ENCODE measurements around the gene RGR.

The RGR gene

DNA sequence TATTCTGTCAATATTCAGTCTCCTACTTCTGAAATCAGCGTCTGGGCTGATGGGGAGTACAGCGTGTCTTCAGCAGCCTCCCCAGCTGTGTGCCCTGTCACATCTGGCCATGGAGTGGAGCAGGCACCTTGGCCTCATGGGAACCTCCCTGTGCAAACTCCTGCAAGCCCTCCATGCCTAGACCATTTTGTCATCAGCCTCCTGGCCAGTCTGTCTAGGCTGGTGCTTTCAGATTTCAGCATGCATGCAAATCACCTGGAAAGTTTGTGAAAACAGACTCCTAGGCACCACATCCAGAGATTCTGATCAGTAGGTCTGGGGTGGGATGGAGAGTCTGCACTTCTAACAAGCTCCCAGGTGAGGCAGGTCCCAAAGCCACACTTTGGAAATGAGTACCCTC, 57.4 kb downstream of the RGR start:
- DNase-seq = no peak

DNA sequence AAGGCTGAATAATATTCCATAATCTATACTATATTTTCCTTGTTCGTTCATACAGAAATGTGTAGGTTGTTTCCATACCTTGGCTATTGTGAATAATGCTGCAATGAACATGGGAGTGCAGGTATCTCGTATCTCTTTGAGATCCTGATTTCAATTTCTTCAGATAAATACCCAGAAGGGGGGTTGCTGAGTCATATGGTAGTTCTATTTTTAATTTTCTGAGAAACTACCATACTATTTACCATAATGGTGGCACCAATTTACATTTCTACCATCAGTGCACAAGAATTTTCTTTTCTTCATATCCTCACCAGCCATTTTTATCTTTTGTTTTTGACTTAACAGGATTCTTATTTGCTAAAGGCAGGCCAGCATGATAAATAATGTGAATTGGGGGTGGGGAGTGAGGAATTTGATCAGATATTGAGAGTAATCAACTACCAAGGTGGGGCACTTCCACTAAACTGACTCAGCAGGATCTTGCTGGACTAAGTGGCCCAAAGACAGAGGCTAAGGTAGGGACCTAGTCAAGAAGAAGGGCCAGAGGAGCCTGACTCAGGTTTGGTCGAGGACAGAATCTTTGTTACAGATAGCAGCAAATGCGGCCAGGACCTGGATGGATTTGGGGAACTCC, 62.0 kb downstream of the RGR start:
- no peak for DNase-seq

GRCh38 chr10:84308021-84308420, 63.2 kb downstream of the RGR start:
- DNase-seq = no peak

DNA sequence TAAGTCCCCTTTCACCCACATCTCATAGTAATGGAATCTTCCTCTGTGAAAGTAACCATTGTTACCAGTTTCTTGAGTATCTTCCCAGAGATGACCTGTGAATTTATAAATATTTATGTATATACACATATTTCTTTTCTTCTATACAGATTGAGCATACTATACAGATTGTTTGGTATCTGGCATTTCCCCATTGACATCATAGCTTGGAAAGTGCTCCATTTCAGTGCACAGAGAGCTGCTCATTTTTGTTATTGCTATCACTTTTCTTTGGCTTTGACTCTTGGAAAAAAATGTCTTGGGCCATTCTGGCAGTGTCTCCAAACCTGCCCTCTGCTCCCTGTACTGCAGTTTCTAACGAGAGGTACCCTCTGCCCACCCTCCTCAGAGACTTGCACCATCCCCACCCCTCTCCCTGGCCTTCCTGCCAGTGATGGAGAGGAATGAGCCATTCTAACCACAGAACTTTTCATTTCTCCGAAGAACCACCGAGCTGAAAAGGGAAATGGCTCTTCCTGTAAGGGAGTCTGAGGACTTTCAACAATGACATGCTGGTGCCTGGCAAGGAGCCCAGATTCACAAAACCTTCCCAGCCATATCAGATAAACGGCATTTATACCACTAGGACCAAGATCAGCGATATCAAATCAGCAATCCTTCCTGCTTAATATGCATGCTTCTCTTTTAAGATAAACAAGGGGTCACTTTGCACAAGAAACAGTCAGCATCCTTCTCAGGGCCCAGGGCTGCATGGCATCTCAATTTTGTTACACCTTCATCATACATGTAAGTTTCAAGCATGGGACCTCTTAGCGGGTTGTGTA, 63.8 kb downstream of the RGR start:
- DNase-seq = peak; percentile 33
